ENCODE data around the gene PANK4. TPM values are rescaled to one million over a fixed set of nuclear protein-coding genes. Genes with fewer than 3 reads are reported as not detected.

The PANK4 gene
- total and polyA plus RNA-seq, 4 donors = 6.2 to 26.8 (median 12.6) TPM

DNA sequence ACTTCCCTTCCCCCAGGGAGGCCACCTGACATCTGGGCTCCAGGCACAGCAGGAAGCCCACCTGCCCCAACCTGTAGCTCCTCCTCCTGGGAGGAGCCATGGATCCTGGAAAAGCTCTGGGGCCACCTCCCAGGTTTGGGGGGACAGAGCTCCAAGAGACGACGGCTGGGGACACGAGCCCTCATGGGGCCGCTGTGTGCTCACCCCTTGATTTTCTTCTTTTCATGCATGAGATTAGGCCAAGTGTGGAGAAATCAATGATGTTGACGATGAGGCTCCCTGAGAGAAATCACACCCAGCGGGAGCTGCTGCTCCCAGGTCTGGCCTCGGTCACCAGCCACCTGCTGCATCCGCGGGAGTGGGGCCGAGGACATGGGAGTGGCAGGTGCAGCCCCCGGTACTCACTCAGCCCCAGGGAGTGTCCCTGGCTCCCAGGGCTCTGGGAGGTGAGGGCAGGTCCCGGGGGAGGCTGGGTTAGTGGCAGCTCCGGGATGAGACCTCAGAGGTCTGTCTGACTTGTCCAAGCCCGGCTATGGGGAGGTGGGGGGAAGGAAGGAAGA, 38.5 kb upstream of the PANK4 start:
- TF ChIP-seq, protein P1, sequence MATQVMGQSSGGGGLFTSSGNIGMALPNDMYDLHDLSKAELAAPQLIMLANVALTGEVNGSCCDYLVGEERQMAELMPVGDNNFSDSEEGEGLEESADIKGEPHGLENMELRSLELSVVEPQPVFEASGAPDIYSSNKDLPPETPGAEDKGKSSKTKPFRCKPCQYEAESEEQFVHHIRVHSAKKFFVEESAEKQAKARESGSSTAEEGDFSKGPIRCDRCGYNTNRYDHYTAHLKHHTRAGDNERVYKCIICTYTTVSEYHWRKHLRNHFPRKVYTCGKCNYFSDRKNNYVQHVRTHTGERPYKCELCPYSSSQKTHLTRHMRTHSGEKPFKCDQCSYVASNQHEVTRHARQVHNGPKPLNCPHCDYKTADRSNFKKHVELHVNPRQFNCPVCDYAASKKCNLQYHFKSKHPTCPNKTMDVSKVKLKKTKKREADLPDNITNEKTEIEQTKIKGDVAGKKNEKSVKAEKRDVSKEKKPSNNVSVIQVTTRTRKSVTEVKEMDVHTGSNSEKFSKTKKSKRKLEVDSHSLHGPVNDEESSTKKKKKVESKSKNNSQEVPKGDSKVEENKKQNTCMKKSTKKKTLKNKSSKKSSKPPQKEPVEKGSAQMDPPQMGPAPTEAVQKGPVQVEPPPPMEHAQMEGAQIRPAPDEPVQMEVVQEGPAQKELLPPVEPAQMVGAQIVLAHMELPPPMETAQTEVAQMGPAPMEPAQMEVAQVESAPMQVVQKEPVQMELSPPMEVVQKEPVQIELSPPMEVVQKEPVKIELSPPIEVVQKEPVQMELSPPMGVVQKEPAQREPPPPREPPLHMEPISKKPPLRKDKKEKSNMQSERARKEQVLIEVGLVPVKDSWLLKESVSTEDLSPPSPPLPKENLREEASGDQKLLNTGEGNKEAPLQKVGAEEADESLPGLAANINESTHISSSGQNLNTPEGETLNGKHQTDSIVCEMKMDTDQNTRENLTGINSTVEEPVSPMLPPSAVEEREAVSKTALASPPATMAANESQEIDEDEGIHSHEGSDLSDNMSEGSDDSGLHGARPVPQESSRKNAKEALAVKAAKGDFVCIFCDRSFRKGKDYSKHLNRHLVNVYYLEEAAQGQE (IDR thresholded peaks at IDR 0.05) = no peak
- TF ChIP-seq TAF1 (conservative IDR thresholded peaks at IDR 0.05) = no peak
- Histone ChIP-seq H3K9ac (ENCODE audit: low read depth in 1 of 2, low read length in 2 of 2) (no peak overlapping the region), H3K27ac (ENCODE audit: low read depth in 1 of 2, low read length in 2 of 2) (no peak overlapping the region), H3K27me3 (ENCODE audit: control insufficient read depth in 4 of 4, insufficient read depth in 4 of 4, low read length in 3 of 4) (no peaks in the 10 kb centered on the region), H3K36me3 (ENCODE audit: control insufficient read depth in 4 of 4, insufficient read depth in 3 of 4, low read depth in 1 of 4, low read length in 3 of 4) (peaks cover 7 to 24% (median 9%) of the 10 kb centered on the region in 4 donors), H3K4me3 (ENCODE audit: low read depth in 1 of 3, low read length in 3 of 3) (no peak overlapping the region), H3K4me1 (ENCODE audit: control insufficient read depth in 4 of 4, insufficient read depth in 4 of 4, low read length in 3 of 4) (no peaks in the 10 kb centered on the region), H3K9me3 (ENCODE audit: control insufficient read depth in 4 of 4, low read length in 3 of 4) (no peaks in the 10 kb centered on the region)
- 59% methylated on average over 14 of the region's 14 CpGs for WGBS
- no peak for DNase-seq (ENCODE audit: low spot score)

DNA sequence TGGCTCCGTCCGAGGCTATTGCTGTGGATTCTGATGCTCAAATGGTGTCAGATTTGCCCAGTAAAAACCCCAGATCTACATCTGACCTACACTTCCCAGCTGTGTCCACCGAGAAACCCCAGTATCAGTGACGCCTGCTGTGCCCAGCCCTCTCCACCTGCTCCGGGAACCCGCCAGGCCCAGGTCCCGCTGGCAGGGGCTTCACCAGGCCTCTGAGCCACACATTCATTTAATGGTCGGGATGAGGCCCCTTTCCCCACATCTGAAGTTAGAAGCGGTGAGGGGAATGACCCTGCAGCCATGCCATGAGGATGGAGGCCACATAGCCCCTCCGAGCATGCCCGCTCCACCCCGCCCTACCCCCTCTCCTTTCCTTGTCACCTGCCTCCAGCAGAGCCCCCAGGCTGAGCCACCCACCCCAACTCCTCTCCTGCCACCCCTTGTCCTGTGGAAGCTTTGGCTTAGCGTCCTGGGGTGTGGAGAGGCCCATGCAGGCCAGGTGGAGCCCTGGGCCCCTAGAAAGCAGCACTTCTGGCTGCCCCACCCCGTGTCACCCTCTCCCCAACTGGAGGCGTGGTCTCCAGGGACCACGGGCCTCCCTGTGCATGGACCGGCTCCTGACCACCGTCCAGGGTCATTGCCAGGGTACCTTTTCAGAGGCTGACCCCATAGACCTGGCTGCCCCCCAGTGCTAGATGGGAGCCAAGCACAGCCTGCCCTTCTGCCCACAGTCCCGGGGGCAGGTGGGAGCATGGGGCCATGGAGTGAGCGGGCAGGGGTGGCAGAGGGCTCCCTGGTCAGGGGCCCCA, 37.8 kb upstream of the PANK4 start:
- TF ChIP-seq SP1 (IDR thresholded peaks at IDR 0.05) = no peak
- TF ChIP-seq, protein P2, sequence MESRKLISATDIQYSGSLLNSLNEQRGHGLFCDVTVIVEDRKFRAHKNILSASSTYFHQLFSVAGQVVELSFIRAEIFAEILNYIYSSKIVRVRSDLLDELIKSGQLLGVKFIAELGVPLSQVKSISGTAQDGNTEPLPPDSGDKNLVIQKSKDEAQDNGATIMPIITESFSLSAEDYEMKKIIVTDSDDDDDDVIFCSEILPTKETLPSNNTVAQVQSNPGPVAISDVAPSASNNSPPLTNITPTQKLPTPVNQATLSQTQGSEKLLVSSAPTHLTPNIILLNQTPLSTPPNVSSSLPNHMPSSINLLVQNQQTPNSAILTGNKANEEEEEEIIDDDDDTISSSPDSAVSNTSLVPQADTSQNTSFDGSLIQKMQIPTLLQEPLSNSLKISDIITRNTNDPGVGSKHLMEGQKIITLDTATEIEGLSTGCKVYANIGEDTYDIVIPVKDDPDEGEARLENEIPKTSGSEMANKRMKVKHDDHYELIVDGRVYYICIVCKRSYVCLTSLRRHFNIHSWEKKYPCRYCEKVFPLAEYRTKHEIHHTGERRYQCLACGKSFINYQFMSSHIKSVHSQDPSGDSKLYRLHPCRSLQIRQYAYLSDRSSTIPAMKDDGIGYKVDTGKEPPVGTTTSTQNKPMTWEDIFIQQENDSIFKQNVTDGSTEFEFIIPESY (IDR thresholded peaks at IDR 0.05) = no peak
- Histone ChIP-seq H3K4me3 (ENCODE audit: low read depth in 1 of 3, low read length in 3 of 3) (no peak overlapping the region), H3K4me1 (ENCODE audit: control insufficient read depth in 4 of 4, insufficient read depth in 4 of 4, low read length in 3 of 4) (no peaks in the 10 kb centered on the region), H3K27ac (ENCODE audit: low read depth in 1 of 2, low read length in 2 of 2) (no peak overlapping the region), H3K9ac (ENCODE audit: low read depth in 1 of 2, low read length in 2 of 2) (no peak overlapping the region), H3K27me3 (ENCODE audit: control insufficient read depth in 4 of 4, insufficient read depth in 4 of 4, low read length in 3 of 4) (no peaks in the 10 kb centered on the region), H3K9me3 (ENCODE audit: control insufficient read depth in 4 of 4, low read length in 3 of 4) (no peaks in the 10 kb centered on the region), H3K36me3 (ENCODE audit: control insufficient read depth in 4 of 4, insufficient read depth in 3 of 4, low read depth in 1 of 4, low read length in 3 of 4) (peaks cover 7 to 29% (median 13%) of the 10 kb centered on the region in 4 donors)
- 89% methylated on average over 20 of the region's 20 CpGs for WGBS
- DNase-seq (ENCODE audit: low spot score) = no peak

DNA sequence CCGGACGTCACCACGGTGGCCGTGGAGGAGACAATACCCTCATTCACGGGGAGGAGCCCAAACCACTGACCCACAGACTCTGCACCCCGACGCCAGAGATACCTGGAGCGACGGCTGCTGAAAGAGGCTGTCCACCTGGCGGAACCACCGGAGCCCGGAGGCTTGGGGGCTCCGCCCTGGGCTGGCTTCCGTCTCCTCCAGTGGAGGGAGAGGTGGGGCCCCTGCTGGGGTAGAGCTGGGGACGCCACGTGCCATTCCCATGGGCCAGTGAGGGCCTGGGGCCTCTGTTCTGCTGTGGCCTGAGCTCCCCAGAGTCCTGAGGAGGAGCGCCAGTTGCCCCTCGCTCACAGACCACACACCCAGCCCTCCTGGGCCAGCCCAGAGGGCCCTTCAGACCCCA, 36.8 kb upstream of the PANK4 start:
- TF ChIP-seq FOXA1 (IDR thresholded peaks at IDR 0.05) = no peak
- no peak for TF ChIP-seq JUND (IDR thresholded peaks at IDR 0.05)
- TF ChIP-seq HNF4G (IDR thresholded peaks at IDR 0.05) = no peak
- TF ChIP-seq, protein P2 (IDR thresholded peaks at IDR 0.05) = no peak
- no peak for TF ChIP-seq HNF4A (conservative IDR thresholded peaks at IDR 0.05)
- TF ChIP-seq SP1 (IDR thresholded peaks at IDR 0.05) = no peak
- TF ChIP-seq FOXA2 (IDR thresholded peaks at IDR 0.05) = no peak
- TF ChIP-seq TAF1 (conservative IDR thresholded peaks at IDR 0.05) = no peak
- TF ChIP-seq NR2F2 (IDR thresholded peaks at IDR 0.05) = no peak
- TF ChIP-seq, protein P1 (IDR thresholded peaks at IDR 0.05) = no peak
- TF ChIP-seq, protein P3, sequence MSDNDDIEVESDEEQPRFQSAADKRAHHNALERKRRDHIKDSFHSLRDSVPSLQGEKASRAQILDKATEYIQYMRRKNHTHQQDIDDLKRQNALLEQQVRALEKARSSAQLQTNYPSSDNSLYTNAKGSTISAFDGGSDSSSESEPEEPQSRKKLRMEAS (IDR thresholded peaks at IDR 0.05) = no peak
- TF ChIP-seq EGR1 (IDR thresholded peaks at IDR 0.05; ENCODE audit: low read depth in 2 of 2) = no peak
- TF ChIP-seq YY1 (IDR thresholded peaks at IDR 0.05) = no peak
- Histone ChIP-seq H3K27ac (ENCODE audit: low read depth in 1 of 2, low read length in 2 of 2) (no peak overlapping the region), H3K9me3 (ENCODE audit: control insufficient read depth in 4 of 4, low read length in 3 of 4) (no peaks in the 10 kb centered on the region), H3K9ac (ENCODE audit: low read depth in 1 of 2, low read length in 2 of 2) (no peak overlapping the region), H3K4me3 (ENCODE audit: low read depth in 1 of 3, low read length in 3 of 3) (no peak overlapping the region), H3K36me3 (ENCODE audit: control insufficient read depth in 4 of 4, insufficient read depth in 3 of 4, low read depth in 1 of 4, low read length in 3 of 4) (peaks cover 9 to 34% (median 14%) of the 10 kb centered on the region in 4 donors), H3K4me1 (ENCODE audit: control insufficient read depth in 4 of 4, insufficient read depth in 4 of 4, low read length in 3 of 4) (peaks cover 0 to 3% (median 1%) of the 10 kb centered on the region in 4 donors), H3K27me3 (ENCODE audit: control insufficient read depth in 4 of 4, insufficient read depth in 4 of 4, low read length in 3 of 4) (no peaks in the 10 kb centered on the region)
- WGBS = 96% methylated on average over 18 of the region's 18 CpGs
- no peak for DNase-seq (ENCODE audit: low spot score)

Data from liver (tissue), 9 donors.